HepG2 (cell line): ENCODE results near the gene ZNF33A. TPM values are rescaled to one million over a fixed set of nuclear protein-coding genes. Genes with fewer than 3 reads are reported as not detected.
"Not testable (repeated sequence)": the region's sequence is repeated elsewhere in the genome, so short reads cannot be mapped to it uniquely, and the experiment has no call there.

Source experiments
- ATAC-seq: fragments of 200-7000 bp; cut with Tn5 transposase; 3 replicates; pipeline ENCODE4 v1.9.1; 2020; ENCODE audit warnings: mild to moderate bottlenecking, moderate library complexity
- BruUV-seq: library from RNA; stranded (reverse); fragments of 400-500 nt; replicated peaks from 2 replicates; lab custom pipeline; 2021; lab: Mats Ljungman, UMichigan
- CTCF ChIA-PET: fragments of 300-600 bp; formaldehyde crosslinking; extraction: SDS; loops from one replicate; lab custom pipeline; 2021; ENCODE audit warnings: low total read pairs, inconsistent platforms, low intra/inter-chr PET ratio; lab: Yijun Ruan, JAX
- POLR2A ChIA-PET: fragments of 350-600 bp; sonication (Branson Sonifier 250); formaldehyde crosslinking; loops from one replicate; lab custom pipeline; 2020; ENCODE audit warnings: antibody characterized with exemption, inconsistent platforms; lab: Yijun Ruan, JAX
- DNase-seq: peaks from one replicate; pipeline ENCODE4 v3.0.0-alpha.2; 2015; ENCODE audit warnings: low spot score
- FAIRE-seq: peaks from 3 replicates; lab custom pipeline; 2011; peaks lifted over from hg19 to GRCh38; lab: Jason Lieb, UNC
- H2AFZ ChIP-seq: one replicate; pipeline ENCODE4 v1.6.1; 2011; ENCODE audit warnings: low read length, inconsistent platforms
- H3K27ac ChIP-seq: fragments of 300-600 bp; 3 replicates; pipeline ENCODE4 v1.8.0; 2011; ENCODE audit warnings: mixed run types, mild to moderate bottlenecking, mixed read lengths, low read length, inconsistent platforms; ENCODE audit not compliant: insufficient read depth; ENCODE audit errors: extremely low read length
- H3K27me3 ChIP-seq, 2 experiments: fragments of 200-600 bp in 1 of 2; 2 replicates in 1 of 2; 3 replicates in 1 of 2; pipeline versions ENCODE4 v1.6.0 to v1.8.0; 2011; ENCODE audit warnings: low read length in 2 of 2, mild to moderate bottlenecking in 2 of 2, moderate library complexity in 2 of 2, inconsistent platforms in 1 of 2; ENCODE audit not compliant: insufficient read depth in 2 of 2, control insufficient read depth in 1 of 2
- H3K36me3 ChIP-seq, 2 experiments: fragments of 200-600 bp in 1 of 2; replicated peaks in 1 of 2; 2 replicates in 1 of 2; 3 replicates in 1 of 2; pipeline versions ENCODE4 v1.5.1 to v1.8.0; 2011; ENCODE audit warnings: low read length in 2 of 2, inconsistent platforms in 1 of 2; ENCODE audit not compliant: insufficient read depth in 2 of 2, control insufficient read depth in 1 of 2
- H3K4me1 ChIP-seq: 2 replicates; pipeline ENCODE4 v1.5.1; 2012; ENCODE audit warnings: low read length, inconsistent platforms; ENCODE audit not compliant: insufficient read depth
- H3K4me2 ChIP-seq: 2 replicates; pipeline ENCODE4 v1.6.0; 2011; ENCODE audit warnings: low read depth, low read length, inconsistent platforms
- H3K4me3 ChIP-seq, 3 experiments: fragments of 200-600 bp in 1 of 3; sonication (generic), shearing (Covaris generic) in 1 of 3; replicated peaks in 1 of 3; 2 replicates each; pipeline ENCODE4 v1.5.1; 2011 to 2016; ENCODE audit warnings: low read length in 3 of 3, inconsistent platforms in 2 of 3, low read depth in 2 of 3, mild to moderate bottlenecking in 2 of 3, control low read depth in 1 of 3, mixed read lengths in 1 of 3; ENCODE audit not compliant: insufficient read depth in 1 of 3
- H3K79me2 ChIP-seq: one replicate; pipeline ENCODE4 v1.6.1; 2011; ENCODE audit warnings: low read length, inconsistent platforms; ENCODE audit not compliant: insufficient read depth
- H3K9ac ChIP-seq: 2 replicates; pipeline ENCODE4 v1.6.0; 2011; ENCODE audit warnings: mild to moderate bottlenecking, low read depth, low read length, inconsistent platforms; ENCODE audit not compliant: insufficient read depth
- H3K9me3 ChIP-seq: 2 replicates; pipeline ENCODE4 v1.5.1; 2012; ENCODE audit warnings: mild to moderate bottlenecking, low read length
- H4K20me1 ChIP-seq: 2 replicates; pipeline ENCODE4 v1.6.0; 2011; ENCODE audit warnings: inconsistent platforms, mild to moderate bottlenecking, low read length, moderate library complexity; ENCODE audit not compliant: insufficient read depth
- PRDM15 ChIP-seq: sonication (generic); formaldehyde crosslinking; IDR thresholded peaks from 2 replicates; pipeline ENCODE4 v1.4.0; 2020; ENCODE audit warnings: missing genetic modification reagents
- WGBS: methylation state at CpG from one replicate; pipeline ENCODE4 v1.1.6; 2017; ENCODE audit warnings: low lambda C conversion rate; 5-methylcytosine and 5-hydroxymethylcytosine counted together
- in situ Hi-C: cut with HindIII; loops from 2 replicates; pipeline ENCODE4 v1.10.0; 2017; ENCODE audit warnings: low pct_unique_long_range_greater_than_20kb; ENCODE audit not compliant: extremely low pct_ligation_motif_present
- intact Hi-C: fragments of 100-400 bp; cut with micrococcal nuclease; formaldehyde crosslinking; loops from one replicate; pipeline ENCODE4 v1.10.0; 2022; ENCODE audit not compliant: unreplicated experiment
- polyA plus RNA-seq, 8 experiments: library from polyadenylated mRNA; depleted of rRNA in 3 of 8; stranded (reverse) in 7 of 8; unstranded in 1 of 8; fragments of >200 nt; fragmentation: Illumina TruSeq in 4 of 8; extraction: Trizol in 4 of 8; gene quantifications; 2 replicates each; pipeline versions ENCODE4 v1.2.1 to v1.2.3, GENCODE V29; 2011 to 2016; ENCODE audit warnings: low read depth in 4 of 8, missing spikeins in 1 of 8, mixed read lengths in 1 of 8; ENCODE audit not compliant: insufficient read depth in 1 of 8
- total RNA-seq, 5 experiments: library from RNA; depleted of rRNA; stranded (reverse); fragments of >200 nt; fragmentation: Illumina TruSeq; extraction: Trizol; gene quantifications; 2 replicates each; pipeline ENCODE4 v1.2.3, GENCODE V29; 2016; ENCODE audit warnings: low read depth in 1 of 5

Gene ZNF33A
- total and polyA plus RNA-seq, 2 of the 13 experiments (the other 11 are each of a cell fraction or from before 2014, with no cell fraction given): 13.1 to 22.5 TPM

DNA sequence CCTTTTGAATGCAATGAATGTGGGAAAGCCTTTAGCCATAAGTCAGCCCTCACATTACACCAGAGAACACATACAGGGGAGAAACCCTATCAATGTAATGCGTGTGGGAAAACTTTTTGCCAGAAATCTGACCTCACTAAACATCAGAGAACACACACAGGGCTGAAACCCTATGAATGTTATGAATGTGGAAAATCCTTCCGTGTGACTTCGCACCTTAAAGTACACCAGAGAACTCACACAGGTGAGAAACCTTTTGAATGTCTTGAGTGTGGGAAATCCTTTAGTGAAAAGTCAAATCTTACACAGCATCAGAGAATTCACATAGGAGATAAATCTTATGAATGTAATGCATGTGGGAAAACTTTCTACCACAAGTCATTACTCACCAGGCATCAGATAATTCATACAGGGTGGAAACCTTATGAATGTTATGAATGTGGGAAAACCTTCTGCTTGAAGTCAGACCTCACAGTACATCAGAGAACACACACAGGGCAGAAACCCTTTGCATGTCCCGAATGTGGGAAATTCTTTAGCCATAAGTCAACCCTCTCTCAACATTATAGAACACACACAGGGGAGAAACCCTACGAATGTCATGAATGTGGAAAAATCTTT is 44.9 kb downstream of the ZNF33A start:
- WGBS: 98% methylated on average over 5 of the region's 5 CpGs
- POLR2A ChIA-PET: not testable (repeated sequence)
- peaks cover 0 to 26% of the 10 kb centered on the region in 2 experiments for H3K36me3 ChIP-seq

DNA sequence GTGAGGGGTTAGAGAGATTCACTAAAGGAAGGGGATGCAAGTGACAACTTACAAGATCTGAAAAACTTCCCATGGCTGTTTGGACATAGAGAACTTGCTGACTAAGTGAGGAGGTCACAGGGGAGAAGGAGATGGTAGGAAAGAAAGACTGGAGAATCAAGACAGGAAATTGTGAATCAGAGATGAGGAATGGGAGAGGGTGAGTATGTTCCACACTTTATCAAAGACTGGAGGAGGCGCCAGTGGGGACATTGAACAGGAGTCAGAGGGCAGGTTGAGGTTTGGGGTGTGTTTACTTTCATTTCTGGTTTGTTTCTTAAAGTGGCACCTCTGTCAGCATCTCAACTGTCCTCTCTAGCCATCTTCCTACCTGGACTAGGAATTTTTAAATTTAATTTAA is 59.2 kb downstream of the ZNF33A start:
- in situ Hi-C loops, H3K9ac ChIP-seq, H3K27ac ChIP-seq, H3K4me1 ChIP-seq, H3K4me2 ChIP-seq, BruUV-seq, H2AFZ ChIP-seq, CTCF ChIA-PET, H4K20me1 ChIP-seq, intact Hi-C loops, H3K4me3 ChIP-seq, H3K9me3 ChIP-seq, POLR2A ChIA-PET, H3K27me3 ChIP-seq, DNase-seq, H3K79me2 ChIP-seq, ATAC-seq, H3K36me3 ChIP-seq: not testable (repeated sequence)
- peak; percentile 23 for FAIRE-seq
- TF ChIP-seq PRDM15 (CRISPR knock-in tag): peak; percentile 57; the same call in 1 of the 2 replicates
- 35% methylated on average over 1 of the region's 1 CpG for WGBS

More for the DNA sequence above, 44.9 kb downstream of the ZNF33A start:
- DNase-seq, H4K20me1 ChIP-seq, H3K27me3 ChIP-seq, ATAC-seq, FAIRE-seq, H3K4me1 ChIP-seq, intact Hi-C loops, H3K27ac ChIP-seq, H3K4me3 ChIP-seq, H3K9ac ChIP-seq, H3K79me2 ChIP-seq, H3K4me2 ChIP-seq, H2AFZ ChIP-seq, H3K9me3 ChIP-seq, CTCF ChIA-PET, in situ Hi-C loops, BruUV-seq: not testable (repeated sequence)
